ENCODE results near the gene STX19.

DNA sequence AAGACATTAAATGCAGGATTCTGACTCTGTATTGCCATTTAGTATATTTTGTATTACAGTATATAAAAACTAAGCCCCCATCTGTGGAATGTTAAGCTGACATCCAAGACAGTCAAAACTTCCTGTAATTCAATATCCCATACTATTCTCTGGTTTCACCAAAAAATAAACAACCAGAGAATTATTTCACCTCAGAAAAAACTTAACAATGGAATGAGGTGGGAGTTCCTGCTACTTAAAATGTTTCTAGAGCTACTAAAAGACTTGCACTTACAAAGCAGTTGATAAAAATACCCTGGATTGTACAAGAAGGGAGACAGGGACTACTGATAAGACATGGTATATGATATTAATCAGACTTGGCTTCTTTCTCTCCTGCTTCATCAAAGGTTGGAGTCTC is 40.1 kb downstream of the STX19 start:
- TF ChIP-seq, protein P1, sequence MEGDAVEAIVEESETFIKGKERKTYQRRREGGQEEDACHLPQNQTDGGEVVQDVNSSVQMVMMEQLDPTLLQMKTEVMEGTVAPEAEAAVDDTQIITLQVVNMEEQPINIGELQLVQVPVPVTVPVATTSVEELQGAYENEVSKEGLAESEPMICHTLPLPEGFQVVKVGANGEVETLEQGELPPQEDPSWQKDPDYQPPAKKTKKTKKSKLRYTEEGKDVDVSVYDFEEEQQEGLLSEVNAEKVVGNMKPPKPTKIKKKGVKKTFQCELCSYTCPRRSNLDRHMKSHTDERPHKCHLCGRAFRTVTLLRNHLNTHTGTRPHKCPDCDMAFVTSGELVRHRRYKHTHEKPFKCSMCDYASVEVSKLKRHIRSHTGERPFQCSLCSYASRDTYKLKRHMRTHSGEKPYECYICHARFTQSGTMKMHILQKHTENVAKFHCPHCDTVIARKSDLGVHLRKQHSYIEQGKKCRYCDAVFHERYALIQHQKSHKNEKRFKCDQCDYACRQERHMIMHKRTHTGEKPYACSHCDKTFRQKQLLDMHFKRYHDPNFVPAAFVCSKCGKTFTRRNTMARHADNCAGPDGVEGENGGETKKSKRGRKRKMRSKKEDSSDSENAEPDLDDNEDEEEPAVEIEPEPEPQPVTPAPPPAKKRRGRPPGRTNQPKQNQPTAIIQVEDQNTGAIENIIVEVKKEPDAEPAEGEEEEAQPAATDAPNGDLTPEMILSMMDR (IDR thresholded peaks at IDR 0.05; ENCODE audit: low read length) = no peak
- TF ChIP-seq EZH2 (optimal IDR thresholded peaks at IDR 0.05; ENCODE audit: low read depth, low read length) = no peak

Data from MM.1S (cell line).